H9 (cell line): ENCODE data around the gene EHBP1L1. TPM values are rescaled to one million over a fixed set of nuclear protein-coding genes. Genes with fewer than 3 reads are reported as not detected.
"Not testable (repeated sequence)": the region's sequence is repeated elsewhere in the genome, so short reads cannot be mapped to it uniquely, and the experiment has no call there.

Source experiments
- DNase-seq: peaks from one replicate; pipeline ENCODE4 v3.0.0-alpha.2; 2017
- H2AFZ ChIP-seq: one replicate; pipeline ENCODE4 v1.6.1; 2013; ENCODE audit warnings: mild to moderate bottlenecking, low read length, control low read depth, moderate library complexity
- H2AK5ac ChIP-seq: 2 replicates; pipeline ENCODE4 v1.6.1; 2013; ENCODE audit warnings: low read length, control low read depth, mixed read lengths; ENCODE audit not compliant: insufficient read length
- H2BK120ac ChIP-seq: one replicate; pipeline ENCODE4 v1.6.1; 2013; ENCODE audit warnings: low read depth, mild to moderate bottlenecking, low read length, control low read depth, inconsistent platforms; ENCODE audit not compliant: poor library complexity, severe bottlenecking
- H2BK12ac ChIP-seq: 2 replicates; pipeline ENCODE4 v1.6.1; 2013; ENCODE audit warnings: low read length, control low read depth, mixed read lengths, low read depth; ENCODE audit not compliant: insufficient read length
- H2BK15ac ChIP-seq: 2 replicates; pipeline ENCODE4 v1.6.1; 2013; ENCODE audit warnings: low read depth, low read length, control low read depth
- H2BK20ac ChIP-seq: one replicate; pipeline ENCODE4 v1.6.1; 2013; ENCODE audit warnings: low read depth, mild to moderate bottlenecking, low read length, control low read depth, inconsistent platforms; ENCODE audit not compliant: poor library complexity, severe bottlenecking
- H2BK5ac ChIP-seq: 2 replicates; pipeline ENCODE4 v1.6.1; 2013; ENCODE audit warnings: low read length, control low read depth, mixed read lengths; ENCODE audit not compliant: insufficient read length
- H3K14ac ChIP-seq: 2 replicates; pipeline ENCODE4 v1.6.1; 2013; ENCODE audit warnings: low read length, control low read depth; ENCODE audit not compliant: insufficient read depth
- H3K18ac ChIP-seq: 2 replicates; pipeline ENCODE4 v1.6.1; 2013; ENCODE audit warnings: low read depth, mild to moderate bottlenecking, mixed read lengths, low read length, control low read depth; ENCODE audit not compliant: insufficient read length
- H3K23ac ChIP-seq: 2 replicates; pipeline ENCODE4 v1.6.1; 2013; ENCODE audit warnings: low read length, control low read depth, mixed read lengths, low read depth; ENCODE audit not compliant: insufficient read length
- H3K23me2 ChIP-seq: 2 replicates; pipeline ENCODE4 v1.6.1; 2013; ENCODE audit warnings: low read depth, mild to moderate bottlenecking, mixed read lengths, low read length, control low read depth; ENCODE audit not compliant: insufficient read length, poor library complexity, severe bottlenecking
- H3K27ac ChIP-seq: 2 replicates; pipeline ENCODE4 v1.5.1; 2013; ENCODE audit warnings: low read length, control low read depth, mixed read lengths, low read depth; ENCODE audit not compliant: insufficient read length
- H3K27me3 ChIP-seq: 2 replicates; pipeline ENCODE4 v1.6.1; 2013; ENCODE audit warnings: low read length, control low read depth, inconsistent platforms; ENCODE audit not compliant: insufficient read depth
- H3K4ac ChIP-seq: 2 replicates; pipeline ENCODE4 v1.6.1; 2013; ENCODE audit warnings: low read depth, mild to moderate bottlenecking, control low read depth, inconsistent platforms, low read length, moderate library complexity
- H3K4me1 ChIP-seq: 2 replicates; pipeline ENCODE4 v1.6.1; 2013; ENCODE audit warnings: low read length, control low read depth, inconsistent platforms; ENCODE audit not compliant: insufficient read depth
- H3K4me2 ChIP-seq: 2 replicates; pipeline ENCODE4 v1.6.1; 2013; ENCODE audit warnings: low read length, control low read depth, mixed read lengths; ENCODE audit not compliant: insufficient read length, insufficient read depth
- H3K56ac ChIP-seq: 2 replicates; pipeline ENCODE4 v1.6.1; 2013; ENCODE audit warnings: low read depth, mild to moderate bottlenecking, mixed read lengths, low read length, control low read depth; ENCODE audit not compliant: insufficient read length
- H3K79me1 ChIP-seq: 2 replicates; pipeline ENCODE4 v1.6.1; 2013; ENCODE audit warnings: low read depth, mild to moderate bottlenecking, moderate library complexity, low read length, control low read depth, inconsistent platforms; ENCODE audit not compliant: insufficient read depth, poor library complexity, severe bottlenecking
- H3K79me2 ChIP-seq: 2 replicates; pipeline ENCODE4 v1.6.1; 2013; ENCODE audit warnings: low read length, control low read depth, inconsistent platforms; ENCODE audit not compliant: insufficient read depth
- H3K9ac ChIP-seq: 2 replicates; pipeline ENCODE4 v1.6.1; 2013; ENCODE audit warnings: low read length, control low read depth, mixed read lengths; ENCODE audit not compliant: insufficient read length; ENCODE audit errors: extremely low read depth
- H3K9me3 ChIP-seq: one replicate; pipeline ENCODE4 v1.6.1; 2013; ENCODE audit warnings: low read depth, low read length, inconsistent platforms; ENCODE audit not compliant: control insufficient read depth
- H3T11ph ChIP-seq: one replicate; pipeline ENCODE4 v1.6.1; 2013; ENCODE audit warnings: mild to moderate bottlenecking, low read length, control low read depth, inconsistent platforms
- H4K20me1 ChIP-seq: one replicate; pipeline ENCODE4 v1.6.1; 2013; ENCODE audit not compliant: control insufficient read depth, insufficient read length, insufficient read depth
- H4K5ac ChIP-seq: 2 replicates; pipeline ENCODE4 v1.6.1; 2013; ENCODE audit warnings: low read depth, mild to moderate bottlenecking, mixed read lengths, low read length, control low read depth; ENCODE audit not compliant: insufficient read length
- H4K8ac ChIP-seq: replicated peaks from 2 replicates; pipeline ENCODE4 v1.6.1; 2013; ENCODE audit warnings: low read length, control low read depth, mixed read lengths, low read depth; ENCODE audit not compliant: insufficient read length
- H4K91ac ChIP-seq: 2 replicates; pipeline ENCODE4 v1.6.1; 2013; ENCODE audit warnings: low read depth, mild to moderate bottlenecking, moderate library complexity, mixed read lengths, low read length, control low read depth; ENCODE audit not compliant: insufficient read length
- H3K27ac Mint-ChIP-seq, 3 experiments: 2 replicates in 2 of 3; 3 replicates in 1 of 3; pipeline ENCODE4 v1.8.0; 2020 to 2021; ENCODE audit warnings: mixed read lengths in 3 of 3, mild to moderate bottlenecking in 1 of 3, moderate library complexity in 1 of 3
- H3K27me3 Mint-ChIP-seq: 2 replicates; pipeline ENCODE4 v1.8.0; 2021; ENCODE audit warnings: low read depth, mild to moderate bottlenecking, moderate library complexity, mixed read lengths
- H3K36me3 Mint-ChIP-seq, 3 experiments: 2 replicates in 2 of 3; 3 replicates in 1 of 3; pipeline ENCODE4 v1.8.0; 2020 to 2021; ENCODE audit warnings: low read depth in 3 of 3, mixed read lengths in 3 of 3; ENCODE audit not compliant: insufficient read depth in 1 of 3
- H3K4me1 Mint-ChIP-seq, 2 experiments: 2 replicates each; pipeline ENCODE4 v1.8.0; 2020; ENCODE audit warnings: mixed read lengths in 2 of 2
- H3K4me3 Mint-ChIP-seq, 2 experiments: 2 replicates in 1 of 2; 3 replicates in 1 of 2; pipeline ENCODE4 v1.8.0; 2020 to 2021; ENCODE audit warnings: mild to moderate bottlenecking in 2 of 2, mixed read lengths in 2 of 2, moderate library complexity in 1 of 2
- H3K9me3 Mint-ChIP-seq, 2 experiments: 2 replicates in 1 of 2; 3 replicates in 1 of 2; pipeline ENCODE4 v1.8.0; 2020; ENCODE audit warnings: mild to moderate bottlenecking in 2 of 2, mixed read lengths in 2 of 2, moderate library complexity in 1 of 2
- WGBS: extraction: QIAGEN DNeasy Blood & Tissue Kit; methylation state at CpG from one replicate; pipeline ENCODE4 v1.1.7; 2013; ENCODE audit warnings: missing lambda C conversion rate, low lambda C conversion rate, mixed read lengths; ENCODE audit not compliant: insufficient read length; ENCODE audit errors: extremely low coverage; 5-methylcytosine and 5-hydroxymethylcytosine counted together
- total RNA-seq: library from RNA; stranded (reverse); gene quantifications from 2 replicates; pipeline ENCODE4 v1.2.1, GENCODE V29; 2021
- TF ChIP-seq, protein P1 (sequence below): fragments of 200-600 bp; sonication (generic); conservative IDR thresholded peaks from 3 replicates; pipeline ENCODE4 v1.8.0; 2021; ENCODE audit warnings: antibody characterized with exemption, mild to moderate bottlenecking

EHBP1L1 gene
- total RNA-seq, 1 experiment from 2014 or later: 13.8 TPM

DNA sequence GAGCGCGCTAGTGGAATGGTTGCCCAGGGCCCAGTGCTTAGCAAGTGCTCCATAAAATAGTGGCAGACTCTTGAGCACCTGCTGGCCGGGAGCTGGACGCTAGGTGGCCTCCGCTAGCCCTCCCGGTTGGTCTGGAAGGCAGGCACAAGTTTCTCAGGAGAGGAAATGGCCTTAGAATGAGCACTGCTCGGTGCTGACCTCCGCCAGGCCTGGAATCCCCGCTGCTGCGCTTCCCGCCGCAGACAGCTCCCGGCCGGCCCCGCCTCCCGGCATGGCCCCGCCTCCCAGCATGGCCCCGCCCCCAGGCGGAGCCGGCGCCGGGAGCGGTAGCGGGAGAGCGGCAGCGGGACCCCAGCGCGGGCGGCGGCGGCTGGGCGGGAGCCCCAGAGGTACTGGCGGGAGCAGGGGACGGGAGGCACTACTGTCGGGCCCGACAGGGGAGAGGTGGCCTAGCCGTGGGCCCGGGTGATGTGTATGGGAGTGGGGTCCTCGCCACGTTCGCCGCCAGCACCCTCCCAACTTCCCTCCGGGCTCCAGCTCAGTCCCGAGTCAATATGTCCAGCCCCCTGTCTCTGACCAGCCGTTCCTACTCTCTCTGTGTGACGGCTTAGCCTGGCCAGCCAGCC lies 62.1 kb downstream of the EHBP1L1 start, which contains the start of gene SIPA1:
Gene SIPA1 (plus strand): TSS at position 308 of the 626 bp plus-strand sequence. CDS start 2,821 bp downstream, outside the sequence.
- H3K9me3 ChIP-seq: no peaks in the 10 kb centered on the region
- no peak within 1 kb of the TSS for H2BK20ac ChIP-seq
- WGBS: no CpG with 5 or more reads among the region's 46 CpGs
- H3K18ac ChIP-seq: no peak within 1 kb of the TSS
- Mint-ChIP-seq H3K4me3 (peak within 1 kb of the TSS; percentile 72 to 86), H3K9me3 (no peaks in the 10 kb centered on the region), H3K27me3 (no peaks in the 10 kb centered on the region), H3K27ac (peak within 1 kb of the TSS; percentile 67 to 95 (median 91); a peak in 6 of 7 replicates), H3K4me1 (peaks cover 22 to 24% of the 10 kb centered on the region in 2 experiments), H3K36me3 (peaks cover 16 to 23% (median 19%) of the 10 kb centered on the region in 3 experiments; a peak in 6 of 7 replicates)
- no peak within 1 kb of the TSS for H3T11ph ChIP-seq
- H3K56ac ChIP-seq: no peak within 1 kb of the TSS
- no peaks in the 10 kb centered on the region for H3K79me2 ChIP-seq
- no peak within 1 kb of the TSS; the same call in 1 of the 2 replicates for H3K14ac ChIP-seq
- TF ChIP-seq, protein P1, sequence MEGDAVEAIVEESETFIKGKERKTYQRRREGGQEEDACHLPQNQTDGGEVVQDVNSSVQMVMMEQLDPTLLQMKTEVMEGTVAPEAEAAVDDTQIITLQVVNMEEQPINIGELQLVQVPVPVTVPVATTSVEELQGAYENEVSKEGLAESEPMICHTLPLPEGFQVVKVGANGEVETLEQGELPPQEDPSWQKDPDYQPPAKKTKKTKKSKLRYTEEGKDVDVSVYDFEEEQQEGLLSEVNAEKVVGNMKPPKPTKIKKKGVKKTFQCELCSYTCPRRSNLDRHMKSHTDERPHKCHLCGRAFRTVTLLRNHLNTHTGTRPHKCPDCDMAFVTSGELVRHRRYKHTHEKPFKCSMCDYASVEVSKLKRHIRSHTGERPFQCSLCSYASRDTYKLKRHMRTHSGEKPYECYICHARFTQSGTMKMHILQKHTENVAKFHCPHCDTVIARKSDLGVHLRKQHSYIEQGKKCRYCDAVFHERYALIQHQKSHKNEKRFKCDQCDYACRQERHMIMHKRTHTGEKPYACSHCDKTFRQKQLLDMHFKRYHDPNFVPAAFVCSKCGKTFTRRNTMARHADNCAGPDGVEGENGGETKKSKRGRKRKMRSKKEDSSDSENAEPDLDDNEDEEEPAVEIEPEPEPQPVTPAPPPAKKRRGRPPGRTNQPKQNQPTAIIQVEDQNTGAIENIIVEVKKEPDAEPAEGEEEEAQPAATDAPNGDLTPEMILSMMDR: peak; percentile 58
- no peaks in the 10 kb centered on the region for H4K20me1 ChIP-seq
- H2BK12ac ChIP-seq: no peak within 1 kb of the TSS
- no peak within 1 kb of the TSS for H2AFZ ChIP-seq
- H2AK5ac ChIP-seq: no peak within 1 kb of the TSS
- H3K4ac ChIP-seq: no peak within 1 kb of the TSS
- no peak within 1 kb of the TSS for H4K91ac ChIP-seq
- H4K5ac ChIP-seq: no peak within 1 kb of the TSS
- H3K4me1 ChIP-seq: no peaks in the 10 kb centered on the region; the same call in 1 of the 2 replicates
- no peak within 1 kb of the TSS for H2BK5ac ChIP-seq
- no peak within 1 kb of the TSS for H3K23ac ChIP-seq
- no peak within 1 kb of the TSS for H2BK120ac ChIP-seq
- no peak within 1 kb of the TSS for H4K8ac ChIP-seq
- H3K79me1 ChIP-seq: no peaks in the 10 kb centered on the region
- peak within 1 kb of the TSS; percentile 11 for H3K9ac ChIP-seq
- DNase-seq: peak; percentile 96
- peaks cover 13% of the 10 kb centered on the region for H3K23me2 ChIP-seq
- no peak within 1 kb of the TSS for H3K27ac ChIP-seq
- no peaks in the 10 kb centered on the region for H3K27me3 ChIP-seq
- no peak within 1 kb of the TSS for H2BK15ac ChIP-seq
- peak within 1 kb of the TSS; percentile 64 for H3K4me2 ChIP-seq

GRCh38 chr11:65639228-65639597 lies 63.4 kb downstream of the EHBP1L1 start:
- peaks cover 32 to 36% of the 10 kb centered on the region in 2 experiments for H3K4me1 Mint-ChIP-seq
- H3K14ac ChIP-seq, H2BK5ac ChIP-seq, H3K4me1 ChIP-seq, H3K79me2 ChIP-seq, H3K18ac ChIP-seq, H2AK5ac ChIP-seq, H4K20me1 ChIP-seq, H3T11ph ChIP-seq, H3K56ac ChIP-seq, H4K8ac ChIP-seq, H2BK12ac ChIP-seq, H3K27ac Mint-ChIP-seq, H4K5ac ChIP-seq, H3K27ac ChIP-seq, DNase-seq, H3K27me3 ChIP-seq, H3K9me3 Mint-ChIP-seq, H2BK120ac ChIP-seq, H3K23ac ChIP-seq, H2BK20ac ChIP-seq, H3K9me3 ChIP-seq, H3K4ac ChIP-seq, H3K79me1 ChIP-seq, H3K9ac ChIP-seq, H3K27me3 Mint-ChIP-seq, H2AFZ ChIP-seq, H4K91ac ChIP-seq, H2BK15ac ChIP-seq, H3K4me2 ChIP-seq: not testable (repeated sequence)
- no CpG with 5 or more reads among the region's 9 CpGs for WGBS
- H3K4me3 Mint-ChIP-seq: peak overlapping the region; percentile 72 to 86; a peak in 4 of 5 replicates
- peaks cover 13% of the 10 kb centered on the region for H3K23me2 ChIP-seq
- peaks cover 13 to 18% (median 18%) of the 10 kb centered on the region in 3 experiments; a peak in 6 of 7 replicates for H3K36me3 Mint-ChIP-seq
